SK-N-SH treated with all-trans-retinoic acid at 6 μM for 48 hours (cell line): ENCODE measurements around the gene MRPS5.

Experiments used
- ATAC-seq: fragments of 200-7000 bp; cut with Tn5 transposase; 3 replicates; pipeline ENCODE4 v1.9.1; 2020; ENCODE audit warnings: mild to moderate bottlenecking, moderate library complexity
- ARNTL ChIP-seq: fragments of 450-650 bp; formaldehyde crosslinking; IDR thresholded peaks from 2 replicates; pipeline ENCODE4 v1.5.0; 2020; ENCODE audit warnings: low read depth, mild to moderate bottlenecking, moderate library complexity, borderline replicate concordance
- BACH2 ChIP-seq: fragments of 250-450 bp; sonication (Bioruptor Pico); IDR thresholded peaks from 2 replicates; pipeline ENCODE4 v1.9.0; 2021; ENCODE audit warnings: mild to moderate bottlenecking, borderline replicate concordance
- GLIS3 ChIP-seq: fragments of 250-450 bp; sonication (Bioruptor Pico); IDR thresholded peaks from 2 replicates; pipeline ENCODE4 v1.5.0; 2020; ENCODE audit warnings: mild to moderate bottlenecking, moderate library complexity
- OSR1 ChIP-seq: fragments of 250-450 bp; sonication (Bioruptor Pico); IDR thresholded peaks from 2 replicates; pipeline ENCODE4 v1.8.0; 2022; ENCODE audit warnings: moderate library complexity, mild to moderate bottlenecking, inconsistent platforms
- PPARA ChIP-seq: fragments of 250-450 bp; sonication (Bioruptor Pico); IDR thresholded peaks from 2 replicates; pipeline ENCODE4 v1.5.0; 2020; ENCODE audit warnings: mild to moderate bottlenecking, borderline replicate concordance
- RARB ChIP-seq: fragments of 250-450 bp; sonication (Bioruptor Pico); IDR thresholded peaks from 2 replicates; pipeline ENCODE4 v1.8.0; 2021; ENCODE audit warnings: mild to moderate bottlenecking, moderate library complexity
- SNAI2 ChIP-seq: fragments of 250-450 bp; sonication (Bioruptor Pico); IDR thresholded peaks from 2 replicates; pipeline ENCODE4 v1.5.0; 2020; ENCODE audit warnings: mild to moderate bottlenecking, moderate library complexity
- TCF4 ChIP-seq: fragments of 250-450 bp; sonication (Bioruptor Pico); IDR thresholded peaks from 2 replicates; pipeline ENCODE4 v1.8.0; 2021; ENCODE audit warnings: mild to moderate bottlenecking, moderate library complexity, borderline replicate concordance
- TOX ChIP-seq: fragments of 250-450 bp; sonication (Bioruptor Pico); IDR thresholded peaks from 2 replicates; pipeline ENCODE4 v1.8.0; 2021; ENCODE audit warnings: mild to moderate bottlenecking, moderate library complexity, borderline replicate concordance
- TSHZ2 ChIP-seq: fragments of 250-450 bp; sonication (Bioruptor Pico); IDR thresholded peaks from 2 replicates; pipeline ENCODE4 v1.5.0; 2020; ENCODE audit warnings: mild to moderate bottlenecking, moderate library complexity
- ZC3H10 ChIP-seq: fragments of 250-450 bp; sonication (Bioruptor Pico); IDR thresholded peaks from 2 replicates; pipeline ENCODE4 v1.5.1; 2021; ENCODE audit warnings: mild to moderate bottlenecking, moderate library complexity
- ZFP30 ChIP-seq: fragments of 450-650 bp; formaldehyde crosslinking; IDR thresholded peaks from 2 replicates; pipeline ENCODE4 v1.5.0; 2022; ENCODE audit warnings: mild to moderate bottlenecking, moderate library complexity
- ZNF565 ChIP-seq: fragments of 450-650 bp; formaldehyde crosslinking; conservative IDR thresholded peaks from 2 replicates; pipeline ENCODE4 v1.5.0; 2020; ENCODE audit warnings: low read depth, mild to moderate bottlenecking, moderate library complexity
- ZNF70 ChIP-seq: fragments of 450-650 bp; formaldehyde crosslinking; IDR thresholded peaks from 2 replicates; pipeline ENCODE4 v1.5.0; 2020; ENCODE audit warnings: mild to moderate bottlenecking, moderate library complexity
- TF ChIP-seq, protein P1 (sequence below): fragments of 250-450 bp; sonication (Bioruptor Pico); IDR thresholded peaks from 2 replicates; pipeline ENCODE4 v1.8.0; 2020; ENCODE audit warnings: mild to moderate bottlenecking, moderate library complexity, borderline replicate concordance

Gene MRPS5

DNA sequence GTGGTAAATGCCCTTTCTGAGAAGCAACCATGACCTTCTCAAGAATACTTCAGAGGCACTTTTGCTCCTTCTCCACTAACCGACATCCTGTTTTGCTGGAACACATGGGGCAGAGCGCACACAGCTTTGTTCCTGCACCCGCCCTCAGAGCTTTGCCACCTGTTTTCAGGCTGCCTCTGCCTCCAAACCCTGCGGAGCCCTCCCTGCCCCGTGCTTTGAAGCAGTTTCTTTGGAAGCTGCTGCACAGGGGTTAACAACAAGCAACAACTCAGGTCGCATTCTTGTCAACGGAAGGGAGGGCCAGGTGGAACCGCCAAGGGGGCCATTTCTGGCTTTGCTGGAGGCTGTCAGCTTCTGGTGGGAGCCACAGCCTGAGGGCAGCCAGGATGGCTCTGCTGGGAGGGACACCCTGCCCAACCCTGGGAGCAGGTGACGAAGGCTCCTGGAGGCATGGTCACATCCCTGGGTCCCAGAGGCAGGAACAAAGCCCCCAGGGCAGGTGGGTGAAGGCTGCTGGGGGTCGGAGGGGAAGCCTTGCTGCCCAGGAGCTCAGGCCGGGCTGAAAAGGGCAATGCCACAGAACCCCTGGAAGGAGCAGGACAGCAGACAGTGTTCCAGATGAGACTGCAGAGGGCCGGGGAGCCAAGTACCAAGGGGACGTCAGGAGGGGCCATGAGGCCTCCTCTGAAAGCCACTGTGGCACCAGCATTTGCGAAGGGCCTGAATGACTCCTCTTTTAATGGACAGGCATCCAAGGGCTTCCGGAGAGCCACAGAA lies 46.8 kb downstream of the MRPS5 start:
- ATAC-seq = no peak
- TF ChIP-seq, protein P1, sequence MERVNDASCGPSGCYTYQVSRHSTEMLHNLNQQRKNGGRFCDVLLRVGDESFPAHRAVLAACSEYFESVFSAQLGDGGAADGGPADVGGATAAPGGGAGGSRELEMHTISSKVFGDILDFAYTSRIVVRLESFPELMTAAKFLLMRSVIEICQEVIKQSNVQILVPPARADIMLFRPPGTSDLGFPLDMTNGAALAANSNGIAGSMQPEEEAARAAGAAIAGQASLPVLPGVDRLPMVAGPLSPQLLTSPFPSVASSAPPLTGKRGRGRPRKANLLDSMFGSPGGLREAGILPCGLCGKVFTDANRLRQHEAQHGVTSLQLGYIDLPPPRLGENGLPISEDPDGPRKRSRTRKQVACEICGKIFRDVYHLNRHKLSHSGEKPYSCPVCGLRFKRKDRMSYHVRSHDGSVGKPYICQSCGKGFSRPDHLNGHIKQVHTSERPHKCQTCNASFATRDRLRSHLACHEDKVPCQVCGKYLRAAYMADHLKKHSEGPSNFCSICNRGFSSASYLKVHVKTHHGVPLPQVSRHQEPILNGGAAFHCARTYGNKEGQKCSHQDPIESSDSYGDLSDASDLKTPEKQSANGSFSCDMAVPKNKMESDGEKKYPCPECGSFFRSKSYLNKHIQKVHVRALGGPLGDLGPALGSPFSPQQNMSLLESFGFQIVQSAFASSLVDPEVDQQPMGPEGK (CRISPR knock-in tag) = no peak
- TF ChIP-seq ARNTL (CRISPR knock-in tag) = no peak
- TF ChIP-seq ZFP30 = no peak
- no peak for TF ChIP-seq RARB (CRISPR knock-in tag)

GRCh38 chr2:95073856-95074662 lies 47.5 kb downstream of the MRPS5 start:
- TF ChIP-seq ZNF565 (no peak), ZC3H10 (no peak), OSR1 (CRISPR knock-in tag) (no peak), PPARA (CRISPR knock-in tag) (no peak), BACH2 (CRISPR knock-in tag) (no peak)
- TF ChIP-seq, protein P1 (CRISPR knock-in tag) = no peak
- no peak for ATAC-seq

- ATAC-seq = no peak
- no peak for TF ChIP-seq TOX (CRISPR knock-in tag)
Observed at GRCh38 chr2:95072424-95072823, 49.2 kb downstream of the MRPS5 start.

GRCh38 chr2:95071856-95072255 lies 49.8 kb downstream of the MRPS5 start:
- ATAC-seq = no peak
- TF ChIP-seq ARNTL (CRISPR knock-in tag) (no peak), TSHZ2 (no peak), TCF4 (CRISPR knock-in tag) (no peak), TOX (CRISPR knock-in tag) (no peak), GLIS3 (CRISPR knock-in tag) (no peak), SNAI2 (CRISPR knock-in tag) (no peak)
- TF ChIP-seq, protein P1 (CRISPR knock-in tag) = no peak

DNA sequence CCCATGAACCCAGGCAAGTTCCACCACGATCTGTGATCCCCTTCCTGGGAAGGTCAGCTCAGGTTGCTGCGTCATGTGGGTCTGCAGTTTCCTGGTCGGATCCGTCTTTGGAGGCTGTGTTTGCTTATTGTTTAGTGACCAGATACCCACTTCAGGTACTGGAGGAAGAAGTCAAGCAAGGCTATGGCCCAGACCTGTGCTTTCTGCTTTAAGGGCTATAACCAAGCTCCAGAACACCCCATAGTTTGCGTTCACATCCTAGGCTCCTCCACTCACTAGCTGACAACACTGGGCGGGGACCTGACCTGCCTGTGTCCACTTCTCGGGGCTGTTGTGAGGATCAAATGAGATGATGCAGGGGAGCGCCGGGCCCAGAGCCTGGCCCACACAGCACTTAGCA lies 52.1 kb downstream of the MRPS5 start:
- no peak for ATAC-seq
- TF ChIP-seq ZFP30 (no peak), ZNF70 (CRISPR knock-in tag) (no peak)
